K562 (cell line): ENCODE results near the gene IQCE. TPM values are rescaled to one million over a fixed set of nuclear protein-coding genes. Genes with fewer than 3 reads are reported as not detected.

ENCODE experiments used
- ATAC-seq: fragments of 200-7000 bp; cut with Tn5 transposase; 3 replicates; pipeline ENCODE4 v1.9.1; 2020; ENCODE audit warnings: moderate library complexity
- BruUV-seq: library from RNA; stranded (reverse); fragments of 400-500 nt; replicated peaks from 2 replicates; lab custom pipeline; 2021; lab: Mats Ljungman, UMichigan
- CTCF ChIA-PET: fragments of 300-600 bp; formaldehyde crosslinking; extraction: SDS; loops from one replicate; lab custom pipeline; 2021; ENCODE audit warnings: low intra/inter-chr PET ratio; lab: Yijun Ruan, JAX
- POLR2A ChIA-PET: fragments of 300-600, 350-650 bp; sonication (Branson Sonifier 250); formaldehyde crosslinking; extraction: SDS; loops from one replicate; lab custom pipeline; 2021; ENCODE audit warnings: antibody characterized with exemption, inconsistent platforms; lab: Yijun Ruan, JAX
- DNase-seq, 4 experiments: peaks; one replicate each; pipeline versions ENCODE4 v3.0.0 to v3.0.0-alpha.2; 2011 to 2018; ENCODE audit warnings: low spot score in 3 of 4, mixed read lengths in 3 of 4; ENCODE audit errors: extremely low read depth in 1 of 4
- FAIRE-seq: peaks from 2 replicates; lab custom pipeline; 2011; peaks lifted over from hg19 to GRCh38; lab: Jason Lieb, UNC
- H2AFZ ChIP-seq: 2 replicates; pipeline ENCODE4 v1.6.0; 2011; ENCODE audit warnings: low read depth, low read length, control low read depth, inconsistent platforms
- H3K27ac ChIP-seq: fragments of 200-600 bp; 3 replicates; pipeline ENCODE4 v1.8.0; 2011; ENCODE audit warnings: low read depth, mild to moderate bottlenecking, control low read depth, inconsistent platforms, low read length, moderate library complexity, mixed read lengths; ENCODE audit errors: extremely low read depth
- H3K27me3 ChIP-seq, 2 experiments: fragments of 300-600 bp in 1 of 2; 2 replicates in 1 of 2; 3 replicates in 1 of 2; pipeline versions ENCODE4 v1.6.0 to v1.8.0; 2011; ENCODE audit warnings: inconsistent platforms in 2 of 2, low read length in 2 of 2, mild to moderate bottlenecking in 1 of 2, mixed read lengths in 1 of 2, moderate library complexity in 1 of 2; ENCODE audit not compliant: control insufficient read depth in 2 of 2, insufficient read depth in 2 of 2
- H3K36me3 ChIP-seq: fragments of 300-600 bp; 3 replicates; pipeline ENCODE4 v1.8.0; 2011; ENCODE audit warnings: mild to moderate bottlenecking, low read length, inconsistent platforms; ENCODE audit not compliant: control insufficient read depth, insufficient read depth
- H3K4me1 ChIP-seq, 2 experiments: fragments of 200-600 bp in 1 of 2; replicated peaks in 1 of 2; 2 replicates in 1 of 2; 3 replicates in 1 of 2; pipeline versions ENCODE4 v1.5.1 to v1.8.0; 2011; ENCODE audit warnings: inconsistent platforms in 2 of 2, low read length in 2 of 2, mild to moderate bottlenecking in 1 of 2, mixed read lengths in 1 of 2, moderate library complexity in 1 of 2; ENCODE audit not compliant: control insufficient read depth in 2 of 2, insufficient read depth in 2 of 2
- H3K4me2 ChIP-seq: 2 replicates; pipeline ENCODE4 v1.6.1; 2011; ENCODE audit warnings: low read length, control low read depth, inconsistent platforms, mixed read lengths; ENCODE audit not compliant: insufficient read depth
- H3K4me3 ChIP-seq: fragments of 200-600 bp; sonication (generic), shearing (Covaris generic); 2 replicates; pipeline ENCODE4 v1.5.1; 2016; ENCODE audit warnings: control low read depth, inconsistent platforms
- H3K79me2 ChIP-seq: fragments of 200-600 bp; 3 replicates; pipeline ENCODE4 v1.8.0; 2011; ENCODE audit warnings: low read length, inconsistent platforms; ENCODE audit not compliant: control insufficient read depth, insufficient read depth
- H3K9ac ChIP-seq, 2 experiments: 2 replicates each; pipeline versions ENCODE4 v1.6.0 to v1.6.1; 2011; ENCODE audit warnings: low read depth in 2 of 2, low read length in 2 of 2, control low read depth in 1 of 2, inconsistent platforms in 1 of 2, mild to moderate bottlenecking in 1 of 2, mixed read lengths in 1 of 2; ENCODE audit not compliant: insufficient read depth in 1 of 2
- H3K9me1 ChIP-seq: one replicate; pipeline ENCODE4 v1.6.0; 2011; ENCODE audit warnings: inconsistent platforms, mild to moderate bottlenecking, low read length, moderate library complexity; ENCODE audit not compliant: control insufficient read depth, insufficient read depth
- H3K9me3 ChIP-seq: replicated peaks from 2 replicates; pipeline ENCODE4 v1.5.1; 2011; ENCODE audit warnings: low read depth, low read length, inconsistent platforms; ENCODE audit not compliant: control insufficient read depth, insufficient read depth
- H4K20me1 ChIP-seq: replicated peaks from 2 replicates; pipeline ENCODE4 v1.6.1; 2011; ENCODE audit warnings: low read length, inconsistent platforms, mixed read lengths; ENCODE audit not compliant: control insufficient read depth, insufficient read depth
- CBFA2T2 ChIP-seq: fragments of 450-650 bp; conservative IDR thresholded peaks from 2 replicates; pipeline ENCODE4 v1.6.1; 2017; ENCODE audit warnings: mild to moderate bottlenecking
- HCFC1 ChIP-seq: IDR thresholded peaks from 2 replicates; pipeline ENCODE4 v1.6.1; 2012; ENCODE audit warnings: low read depth, low read length, improper control_type of control experiment
- PTRF ChIP-seq: fragments of 450-650 bp; IDR thresholded peaks from 2 replicates; pipeline ENCODE4 v1.6.1; 2016; ENCODE audit warnings: mild to moderate bottlenecking, missing genetic modification characterization, missing compliant biosample characterization
- TSC22D4 ChIP-seq: fragments of 450-650 bp; IDR thresholded peaks from 2 replicates; pipeline ENCODE4 v1.6.1; 2016; ENCODE audit warnings: missing genetic modification characterization, missing biosample characterization, control low read depth
- WGBS: fragments of 100-300 bp; shearing (Covaris generic); methylation state at CpG from one replicate; pipeline ENCODE4 v1.1.6; 2016; ENCODE audit warnings: low coverage, mixed read lengths; ENCODE audit not compliant: insufficient coverage; ENCODE audit errors: missing lambda C conversion rate; 5-methylcytosine and 5-hydroxymethylcytosine counted together
- in situ Hi-C: fragments of 300-500 bp; cut with MboI; formaldehyde crosslinking; loops from 4 replicates; pipeline ENCODE4 v1.15.0; 2018; ENCODE audit warnings: inconsistent platforms, mixed read lengths
- intact Hi-C: fragments of 100-400 bp; cut with micrococcal nuclease; formaldehyde crosslinking; loops from 2 replicates; pipeline ENCODE4 v1.14.2; 2022
- polyA plus RNA-seq, 8 experiments: library from polyadenylated mRNA; depleted of rRNA in 4 of 8; stranded (reverse) in 5 of 8; unstranded in 3 of 8; fragments of >200 nt; fragmentation: Nextera tagmentation in 2 of 8; fragmentation: Illumina TruSeq in 1 of 8; extraction: Ambion mirVana in 2 of 8; extraction: Trizol in 1 of 8; gene quantifications; 2 replicates each; pipeline versions ENCODE4 v1.2.1 to v1.2.3, GENCODE V29; 2011 to 2014; ENCODE audit warnings: inconsistent platforms in 1 of 8, missing spikeins in 1 of 8
- total RNA-seq, 7 experiments: library from RNA; depleted of rRNA in 6 of 7; stranded (reverse); fragments of >200 nt in 6 of 7; fragmentation: Illumina TruSeq in 2 of 7; extraction: Trizol in 2 of 7; gene quantifications; 2 replicates each; pipeline versions ENCODE4 v1.2.1 to v1.2.3, GENCODE V29; 2011 to 2021; ENCODE audit warnings: low replicate concordance in 1 of 7
- TF ChIP-seq, protein P1 (sequence below), 3 experiments: IDR thresholded peaks in 2 of 3; conservative IDR thresholded peaks in 1 of 3; 2 replicates each; pipeline ENCODE4 v1.5.1; 2011 to 2012; ENCODE audit warnings: low read length in 3 of 3, mild to moderate bottlenecking in 3 of 3, control low read depth in 2 of 3, improper control_type of control experiment in 1 of 3, inconsistent platforms in 1 of 3, low read depth in 1 of 3, mixed read lengths in 1 of 3, moderate library complexity in 1 of 3; ENCODE audit not compliant: insufficient read depth in 2 of 3
- TF ChIP-seq, protein P2 (sequence below): sonication (generic); formaldehyde crosslinking; IDR thresholded peaks from 2 replicates; pipeline ENCODE4 v1.8.0; 2022; ENCODE audit warnings: mild to moderate bottlenecking, missing genetic modification reagents
- TF ChIP-seq, protein P3 (sequence below): fragments of 450-650 bp; IDR thresholded peaks from 2 replicates; pipeline ENCODE4 v1.6.1; 2016
- TF ChIP-seq, protein P4 (sequence below): fragments of 450-650 bp; IDR thresholded peaks from 2 replicates; pipeline ENCODE4 v1.6.1; 2018; ENCODE audit not compliant: partially characterized antibody

Gene IQCE
- total and polyA plus RNA-seq, 9 of the 15 experiments (the other 6 are each of a cell fraction or from before 2014, with no cell fraction given) = 0.18 to 8.5 (median 4.2) TPM

DNA sequence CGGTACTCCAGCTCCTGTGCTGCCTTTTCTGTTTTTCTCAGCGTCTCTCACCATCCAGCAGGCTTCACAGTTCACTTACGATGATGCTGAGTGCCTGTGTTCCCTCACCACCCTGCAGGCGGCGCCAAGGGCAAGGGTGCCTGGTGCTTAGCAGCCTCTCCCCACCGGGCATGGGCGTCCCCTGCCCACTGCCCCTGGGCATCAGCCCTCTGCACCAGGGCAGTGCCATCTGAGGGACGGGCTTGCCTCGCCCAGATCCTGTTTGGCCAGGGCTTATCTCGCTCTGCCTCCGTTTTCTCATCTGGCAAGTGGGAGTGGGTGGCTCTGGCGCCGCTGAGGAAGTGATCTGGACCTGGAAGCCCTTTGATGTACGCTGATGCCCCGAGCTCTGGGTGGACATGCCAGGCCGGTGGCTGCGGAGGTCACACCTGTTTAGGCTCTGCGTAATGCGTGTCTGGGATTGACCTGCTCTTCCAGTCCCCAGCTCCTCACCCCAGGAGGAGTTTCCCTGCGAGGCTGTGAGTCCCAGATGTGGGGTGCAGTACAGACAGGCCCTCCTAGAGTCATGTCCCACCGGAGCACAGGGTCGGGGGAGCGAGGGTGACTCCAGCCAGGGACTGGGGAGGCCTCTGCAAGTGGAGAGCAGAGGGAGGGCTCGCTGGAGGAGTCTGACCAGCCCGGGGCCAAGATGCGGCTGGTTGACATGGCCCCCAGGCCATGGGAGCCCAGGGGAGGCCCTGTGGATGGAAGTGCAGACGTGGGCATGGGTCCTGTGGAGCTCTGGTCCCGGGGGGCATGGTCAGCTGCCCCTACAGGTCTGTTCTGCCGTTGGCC is 84.8 kb downstream of the IQCE start:
- CTCF ChIA-PET = no interaction called here
- peak overlapping the region; percentile 5; the same call in 1 of the 2 replicates for H3K4me2 ChIP-seq
- FAIRE-seq (no peak), DNase-seq (peak in 1 of 4 experiments; percentile 49), ATAC-seq (peak; percentile 46)
- no peak overlapping the region for H2AFZ ChIP-seq
- H3K36me3 ChIP-seq = no peaks in the 10 kb centered on the region
- 26% methylated on average over 24 of the region's 29 CpGs for WGBS
- H3K9me3 ChIP-seq = no peaks in the 10 kb centered on the region
- H3K79me2 ChIP-seq = no peaks in the 10 kb centered on the region
- H3K4me3 ChIP-seq = no peak overlapping the region
- H3K27ac ChIP-seq = no peak overlapping the region
- peak overlapping the region in 1 of 2 experiments; percentile 71; a peak in 2 of 4 replicates for H3K9ac ChIP-seq
- BruUV-seq = no TSS peak
- in situ Hi-C loops (no loop called here), intact Hi-C loops (no loop called here)
- no peaks in the 10 kb centered on the region for H3K9me1 ChIP-seq
- no peaks in the 10 kb centered on the region for H3K27me3 ChIP-seq
- H4K20me1 ChIP-seq = 0 out of 2 replicates have a peak, but pooled peaks cover 5% of the 10 kb centered on the region
- POLR2A ChIA-PET = interaction anchor here (0.6 to 1.1 kb wide), 2 partner anchors 10 to 72 kb away, joined by 3 read pairs; no protein-coding TSS in a partner anchor
- peaks cover 6 to 87% of the 10 kb centered on the region in 2 experiments; a peak in 2 of 5 replicates for H3K4me1 ChIP-seq
- no peak for TF ChIP-seq PTRF (tag)
- TF ChIP-seq CBFA2T2 = no peak
- TF ChIP-seq, protein P1, sequence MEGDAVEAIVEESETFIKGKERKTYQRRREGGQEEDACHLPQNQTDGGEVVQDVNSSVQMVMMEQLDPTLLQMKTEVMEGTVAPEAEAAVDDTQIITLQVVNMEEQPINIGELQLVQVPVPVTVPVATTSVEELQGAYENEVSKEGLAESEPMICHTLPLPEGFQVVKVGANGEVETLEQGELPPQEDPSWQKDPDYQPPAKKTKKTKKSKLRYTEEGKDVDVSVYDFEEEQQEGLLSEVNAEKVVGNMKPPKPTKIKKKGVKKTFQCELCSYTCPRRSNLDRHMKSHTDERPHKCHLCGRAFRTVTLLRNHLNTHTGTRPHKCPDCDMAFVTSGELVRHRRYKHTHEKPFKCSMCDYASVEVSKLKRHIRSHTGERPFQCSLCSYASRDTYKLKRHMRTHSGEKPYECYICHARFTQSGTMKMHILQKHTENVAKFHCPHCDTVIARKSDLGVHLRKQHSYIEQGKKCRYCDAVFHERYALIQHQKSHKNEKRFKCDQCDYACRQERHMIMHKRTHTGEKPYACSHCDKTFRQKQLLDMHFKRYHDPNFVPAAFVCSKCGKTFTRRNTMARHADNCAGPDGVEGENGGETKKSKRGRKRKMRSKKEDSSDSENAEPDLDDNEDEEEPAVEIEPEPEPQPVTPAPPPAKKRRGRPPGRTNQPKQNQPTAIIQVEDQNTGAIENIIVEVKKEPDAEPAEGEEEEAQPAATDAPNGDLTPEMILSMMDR (IDR thresholded peaks at IDR 0.05 in 2 of 3, conservative IDR thresholded peaks at IDR 0.05 in 1 of 3; ENCODE audit: insufficient read depth in 2 of 3, low read depth in 1 of 3, low read length in 3 of 3) = peak; percentile 52 to 67 (median 66)
- TF ChIP-seq, protein P2, sequence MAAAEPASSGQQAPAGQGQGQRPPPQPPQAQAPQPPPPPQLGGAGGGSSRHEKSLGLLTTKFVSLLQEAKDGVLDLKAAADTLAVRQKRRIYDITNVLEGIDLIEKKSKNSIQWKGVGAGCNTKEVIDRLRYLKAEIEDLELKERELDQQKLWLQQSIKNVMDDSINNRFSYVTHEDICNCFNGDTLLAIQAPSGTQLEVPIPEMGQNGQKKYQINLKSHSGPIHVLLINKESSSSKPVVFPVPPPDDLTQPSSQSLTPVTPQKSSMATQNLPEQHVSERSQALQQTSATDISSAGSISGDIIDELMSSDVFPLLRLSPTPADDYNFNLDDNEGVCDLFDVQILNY (CRISPR knock-in tag) = no peak
- TF ChIP-seq TSC22D4 = no peak
- TF ChIP-seq, protein P3, sequence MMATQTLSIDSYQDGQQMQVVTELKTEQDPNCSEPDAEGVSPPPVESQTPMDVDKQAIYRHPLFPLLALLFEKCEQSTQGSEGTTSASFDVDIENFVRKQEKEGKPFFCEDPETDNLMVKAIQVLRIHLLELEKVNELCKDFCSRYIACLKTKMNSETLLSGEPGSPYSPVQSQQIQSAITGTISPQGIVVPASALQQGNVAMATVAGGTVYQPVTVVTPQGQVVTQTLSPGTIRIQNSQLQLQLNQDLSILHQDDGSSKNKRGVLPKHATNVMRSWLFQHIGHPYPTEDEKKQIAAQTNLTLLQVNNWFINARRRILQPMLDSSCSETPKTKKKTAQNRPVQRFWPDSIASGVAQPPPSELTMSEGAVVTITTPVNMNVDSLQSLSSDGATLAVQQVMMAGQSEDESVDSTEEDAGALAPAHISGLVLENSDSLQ = no peak
- no peak for TF ChIP-seq HCFC1
- TF ChIP-seq, protein P4, sequence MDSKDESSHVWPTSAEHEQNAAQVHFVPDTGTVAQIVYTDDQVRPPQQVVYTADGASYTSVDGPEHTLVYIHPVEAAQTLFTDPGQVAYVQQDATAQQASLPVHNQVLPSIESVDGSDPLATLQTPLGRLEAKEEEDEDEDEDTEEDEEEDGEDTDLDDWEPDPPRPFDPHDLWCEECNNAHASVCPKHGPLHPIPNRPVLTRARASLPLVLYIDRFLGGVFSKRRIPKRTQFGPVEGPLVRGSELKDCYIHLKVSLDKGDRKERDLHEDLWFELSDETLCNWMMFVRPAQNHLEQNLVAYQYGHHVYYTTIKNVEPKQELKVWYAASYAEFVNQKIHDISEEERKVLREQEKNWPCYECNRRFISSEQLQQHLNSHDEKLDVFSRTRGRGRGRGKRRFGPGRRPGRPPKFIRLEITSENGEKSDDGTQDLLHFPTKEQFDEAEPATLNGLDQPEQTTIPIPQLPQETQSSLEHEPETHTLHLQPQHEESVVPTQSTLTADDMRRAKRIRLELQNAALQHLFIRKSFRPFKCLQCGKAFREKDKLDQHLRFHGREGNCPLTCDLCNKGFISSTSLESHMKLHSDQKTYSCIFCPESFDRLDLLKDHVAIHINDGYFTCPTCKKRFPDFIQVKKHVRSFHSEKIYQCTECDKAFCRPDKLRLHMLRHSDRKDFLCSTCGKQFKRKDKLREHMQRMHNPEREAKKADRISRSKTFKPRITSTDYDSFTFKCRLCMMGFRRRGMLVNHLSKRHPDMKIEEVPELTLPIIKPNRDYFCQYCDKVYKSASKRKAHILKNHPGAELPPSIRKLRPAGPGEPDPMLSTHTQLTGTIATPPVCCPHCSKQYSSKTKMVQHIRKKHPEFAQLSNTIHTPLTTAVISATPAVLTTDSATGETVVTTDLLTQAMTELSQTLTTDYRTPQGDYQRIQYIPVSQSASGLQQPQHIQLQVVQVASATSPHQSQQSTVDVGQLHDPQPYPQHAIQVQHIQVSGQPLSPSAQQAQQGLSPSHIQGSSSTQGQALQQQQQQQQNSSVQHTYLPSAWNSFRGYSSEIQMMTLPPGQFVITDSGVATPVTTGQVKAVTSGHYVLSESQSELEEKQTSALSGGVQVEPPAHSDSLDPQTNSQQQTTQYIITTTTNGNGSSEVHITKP = no peak
